ENCODE data around the gene GLT6D1.

GLT6D1 gene

DNA sequence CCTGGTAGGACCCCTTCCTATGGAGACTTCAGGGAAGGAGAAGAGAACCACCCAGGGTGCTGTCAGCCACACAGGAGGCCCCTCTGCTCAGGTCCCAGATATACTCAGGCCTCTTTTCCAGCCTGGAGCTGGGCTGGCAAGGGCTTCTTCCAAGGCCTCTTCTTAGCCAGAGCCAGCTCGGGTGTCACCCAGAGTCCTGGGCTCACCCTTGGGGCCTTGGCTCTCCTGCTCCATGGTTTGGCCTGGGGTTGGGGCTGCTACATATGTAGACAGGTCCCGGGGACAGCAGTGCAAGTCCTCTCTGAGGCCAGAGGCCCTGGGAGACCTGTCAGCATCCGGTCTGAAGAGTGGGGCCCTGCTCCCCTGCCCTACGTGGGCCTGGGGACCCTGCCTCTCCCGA is 55.0 kb downstream of the GLT6D1 start:
- DNase-seq (ENCODE audit: low spot score), result no peak

DNA sequence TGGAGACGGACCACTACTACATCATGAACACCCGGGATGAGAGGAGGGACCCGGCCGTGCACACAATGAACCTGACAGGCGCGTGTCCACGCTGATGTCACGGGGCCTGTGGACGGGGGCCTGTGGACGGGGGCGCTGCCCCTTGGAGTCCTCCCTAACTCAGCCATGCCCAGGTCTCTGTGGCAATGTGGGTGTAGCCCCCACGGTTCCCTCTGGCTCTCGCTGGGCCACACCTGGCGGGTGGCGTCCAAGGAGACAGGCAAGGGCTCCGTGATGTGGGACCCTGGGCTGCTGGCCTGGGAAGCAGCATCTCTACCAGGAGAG is 55.7 kb downstream of the GLT6D1 start:
- no peak for DNase-seq (ENCODE audit: low spot score)

DNA sequence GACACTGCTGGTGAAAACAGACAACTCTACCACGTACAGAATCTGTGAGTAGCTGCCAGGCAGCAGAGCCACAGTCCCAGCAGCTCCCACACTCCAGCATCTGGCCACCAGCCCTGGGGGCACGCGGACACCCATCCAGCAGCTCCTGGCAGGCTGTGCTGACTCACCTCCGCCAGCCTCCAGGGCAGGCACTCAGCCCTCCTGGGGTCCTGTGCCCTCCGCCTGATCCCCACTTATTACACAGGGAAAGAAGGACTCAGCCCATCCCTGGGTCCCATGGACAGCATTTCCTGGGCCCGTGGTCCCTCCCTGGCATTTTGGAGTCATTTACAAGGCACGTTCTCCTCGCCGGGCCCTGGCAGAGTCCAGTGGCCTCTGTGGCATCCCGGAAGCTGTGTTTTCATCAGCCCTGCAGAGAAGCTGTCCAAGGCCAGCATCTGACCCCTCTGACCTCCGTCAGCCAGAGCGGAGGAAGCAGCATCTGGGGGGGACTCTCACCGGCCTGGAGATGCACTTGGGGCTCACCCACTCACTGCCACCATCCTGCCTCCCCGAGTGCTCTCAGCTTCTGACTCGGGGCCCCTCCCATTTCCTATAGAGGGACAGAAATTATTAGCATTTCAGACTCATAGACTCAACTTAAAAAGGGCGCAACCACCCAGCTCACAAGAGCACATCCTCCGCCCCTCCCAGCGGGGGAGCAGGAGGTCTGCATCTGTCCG is 56.2 kb downstream of the GLT6D1 start:
- no peak for DNase-seq (ENCODE audit: low spot score)

DNA sequence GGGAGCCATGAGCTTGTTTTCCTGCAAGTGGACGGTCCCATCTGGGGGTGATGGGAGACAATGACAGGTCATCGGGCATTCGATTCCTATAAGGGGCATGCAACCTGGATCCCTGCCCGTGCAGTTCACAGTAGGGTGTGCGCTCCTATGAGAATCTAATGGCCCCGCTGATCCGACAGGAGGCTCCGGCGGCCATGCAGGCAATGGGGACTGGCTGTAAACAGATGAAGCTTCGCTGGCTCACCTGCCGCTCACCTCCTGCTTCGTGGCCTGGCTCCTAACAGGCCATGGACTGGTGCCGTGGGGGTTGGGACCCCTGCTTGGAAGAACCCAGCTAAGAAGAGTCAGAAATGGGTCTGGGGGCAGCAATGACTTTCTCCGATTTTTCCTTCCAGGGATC is 56.8 kb downstream of the GLT6D1 start:
- no peak for DNase-seq (ENCODE audit: low spot score)

DNA sequence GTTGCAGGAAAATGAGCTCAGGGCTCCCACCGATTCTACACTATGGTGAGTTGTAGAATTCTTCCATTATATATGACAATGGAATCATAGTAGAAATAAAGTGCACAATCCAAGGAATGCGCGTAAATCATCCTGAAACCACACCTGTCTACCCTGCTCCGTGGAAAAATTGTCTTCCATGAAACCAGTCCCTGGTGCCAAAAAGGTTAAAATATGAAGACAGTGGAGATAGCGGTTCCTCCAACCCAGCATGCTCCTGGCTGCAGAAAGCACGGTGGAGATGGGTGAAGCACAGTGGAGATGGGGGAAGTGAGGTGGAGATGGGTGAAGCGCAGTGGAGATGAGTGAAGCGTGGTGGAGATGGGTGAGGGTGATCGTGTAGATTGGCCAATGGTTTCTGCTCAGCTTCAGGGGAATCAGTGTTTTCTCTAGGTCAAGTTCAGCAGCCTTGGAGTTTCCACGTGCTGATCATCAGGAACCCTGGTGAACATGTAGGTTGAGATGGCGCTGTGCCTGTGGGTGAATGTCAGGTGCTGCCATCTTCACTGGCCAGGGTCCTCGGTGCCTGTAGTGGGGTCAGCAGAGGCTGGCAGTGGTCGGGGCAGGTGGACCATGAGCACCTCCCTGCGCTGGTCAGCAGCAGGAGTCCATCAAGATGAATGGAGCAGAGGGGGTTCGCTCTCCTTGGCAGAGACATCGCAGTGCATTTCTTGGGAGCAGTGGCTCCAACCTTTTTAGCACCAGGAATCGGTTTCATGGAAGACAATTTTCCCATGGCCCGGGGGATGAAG is 57.5 kb downstream of the GLT6D1 start:
- DNase-seq (ENCODE audit: low spot score), result no peak

DNA sequence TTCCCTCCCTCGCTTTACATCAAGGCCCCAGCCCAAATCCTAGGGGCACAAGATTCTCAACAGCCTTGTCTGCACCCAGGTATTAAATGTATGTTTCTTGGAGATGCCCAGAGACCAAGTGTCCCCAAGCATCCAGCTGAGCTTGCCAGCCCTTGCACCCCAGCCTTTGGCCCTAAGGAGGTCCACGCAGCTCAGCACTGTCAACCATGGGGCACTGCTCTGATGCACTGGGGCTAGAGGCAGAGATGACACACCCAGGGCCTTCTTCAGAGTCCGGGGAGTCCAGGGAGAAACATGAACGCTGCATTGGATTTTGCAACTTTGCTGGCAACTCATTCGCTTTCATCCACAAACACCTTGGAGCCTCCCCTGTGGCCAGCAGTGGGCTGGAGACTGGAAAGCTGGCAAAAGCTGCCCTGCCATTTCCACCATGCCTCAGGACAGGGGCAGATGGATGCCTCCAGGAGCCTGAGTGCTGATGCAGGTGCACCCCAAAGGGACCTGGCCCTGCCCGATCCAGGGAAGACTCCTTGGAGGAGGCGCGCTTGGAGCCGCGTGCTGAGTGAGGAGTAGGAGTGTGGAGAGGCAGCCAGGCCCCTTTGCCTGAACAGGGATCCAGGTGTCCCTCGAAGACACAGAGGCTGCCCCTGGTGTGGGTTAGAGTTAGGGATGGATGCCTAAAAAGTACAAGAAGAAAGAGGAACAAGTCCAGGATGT is 58.5 kb downstream of the GLT6D1 start:
- DNase-seq (ENCODE audit: low spot score), result no peak

DNA sequence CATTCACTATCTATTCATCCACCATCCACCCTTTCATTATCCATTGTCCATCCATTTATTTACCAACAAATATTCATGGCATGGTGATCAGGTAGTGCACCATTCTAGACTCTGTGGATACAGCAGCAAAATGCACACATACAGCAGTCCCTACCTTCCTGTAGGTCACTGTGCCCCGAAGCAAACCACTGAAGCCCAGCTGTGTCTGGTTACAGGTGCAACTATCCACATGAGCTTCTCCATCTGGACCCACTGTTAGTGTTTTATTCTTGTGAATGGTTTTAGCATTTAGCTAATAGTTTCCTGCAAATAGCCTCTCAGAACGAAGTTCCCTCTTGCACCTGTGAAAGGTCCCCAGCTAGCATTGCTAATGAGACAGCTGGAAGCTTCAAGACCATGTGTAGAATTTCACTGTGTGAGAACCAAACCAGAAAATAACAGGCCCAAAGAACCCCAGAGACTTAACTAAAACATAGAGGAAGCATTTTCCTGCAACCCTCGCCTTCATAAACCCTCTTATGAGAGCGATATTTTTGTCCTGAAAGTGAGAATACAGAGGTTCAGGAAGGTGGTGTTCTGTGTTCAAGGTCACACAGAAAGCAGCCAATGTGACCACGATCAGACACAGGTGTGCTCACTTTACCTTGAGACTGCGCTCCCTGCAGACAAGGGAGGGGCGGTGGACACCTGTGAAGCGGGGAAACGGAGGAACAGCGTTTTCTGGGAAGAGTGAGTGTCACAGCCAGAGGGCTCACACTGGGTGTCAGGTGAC is 59.3 kb downstream of the GLT6D1 start:
- DNase-seq (ENCODE audit: low spot score), result no peak

DNA sequence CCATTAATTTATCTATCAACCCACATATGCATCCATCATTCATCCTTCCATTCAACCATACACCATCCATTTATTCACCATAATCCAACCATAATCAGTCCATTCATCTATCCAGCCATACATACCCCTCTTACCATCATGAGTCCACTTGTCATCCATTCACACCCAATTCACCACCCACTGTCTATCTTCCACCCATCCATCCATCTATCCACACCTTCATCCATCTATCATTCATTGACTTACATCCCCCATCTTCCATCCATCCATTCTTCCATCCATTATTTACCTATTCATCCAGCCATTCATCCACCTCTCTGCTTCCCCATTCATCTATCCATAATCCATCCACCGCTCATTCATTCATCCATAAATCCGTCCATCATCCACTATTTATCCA is 60.0 kb downstream of the GLT6D1 start:
- DNase-seq (ENCODE audit: low spot score), result no peak

DNA sequence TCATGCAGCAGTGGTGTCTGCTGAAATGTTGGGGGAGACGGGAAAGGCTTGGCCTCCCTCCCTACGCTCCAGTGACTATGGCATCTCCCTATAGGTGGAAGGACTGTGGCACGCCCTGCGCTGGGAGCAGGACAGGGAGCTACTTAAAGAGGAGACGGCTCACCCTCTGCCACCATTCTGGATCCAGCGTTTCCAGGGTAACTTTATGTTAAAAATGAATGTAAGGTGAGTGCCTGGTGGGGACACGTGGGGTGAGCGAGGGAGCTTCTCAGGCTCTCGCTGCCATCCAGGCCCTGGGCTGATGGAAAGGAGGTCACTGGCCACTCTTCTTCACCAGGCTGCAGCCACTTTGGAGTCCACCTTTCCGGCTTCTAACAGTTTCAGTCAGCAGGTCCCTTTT is 62.1 kb downstream of the GLT6D1 start:
- no peak for DNase-seq (ENCODE audit: low spot score)

DNA sequence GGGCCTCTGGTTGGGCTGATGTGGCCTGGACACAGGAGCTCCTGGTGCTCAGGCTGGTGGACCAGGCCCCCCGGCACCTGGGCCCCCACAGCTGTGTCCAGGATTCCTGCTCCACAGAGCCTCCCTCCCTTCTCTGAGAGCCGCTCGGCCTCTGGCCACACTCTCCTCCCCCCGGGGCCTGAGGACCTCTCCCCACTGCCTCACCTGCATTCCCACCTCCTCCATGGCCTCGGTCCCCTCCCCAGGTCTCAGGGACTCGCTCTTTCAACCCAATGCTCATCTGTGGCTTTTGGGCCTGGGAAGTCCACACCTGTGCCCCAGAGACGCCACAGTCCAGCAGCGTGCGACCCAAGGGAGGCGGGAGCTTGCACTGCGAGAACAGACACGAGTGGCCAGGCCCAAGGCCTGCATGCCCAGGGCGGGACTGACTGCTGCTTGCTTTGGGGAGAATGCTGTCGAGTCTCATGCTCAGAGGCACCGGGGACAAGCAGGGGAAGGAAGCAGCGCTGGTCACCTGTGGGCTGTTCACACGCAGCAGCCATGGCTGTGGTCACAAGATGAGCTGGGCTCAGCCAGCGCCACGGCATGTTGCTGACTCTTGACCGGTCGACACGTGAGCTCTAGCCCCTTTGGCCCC is 63.2 kb downstream of the GLT6D1 start:
- DNase-seq (ENCODE audit: low spot score), result no peak

DNA sequence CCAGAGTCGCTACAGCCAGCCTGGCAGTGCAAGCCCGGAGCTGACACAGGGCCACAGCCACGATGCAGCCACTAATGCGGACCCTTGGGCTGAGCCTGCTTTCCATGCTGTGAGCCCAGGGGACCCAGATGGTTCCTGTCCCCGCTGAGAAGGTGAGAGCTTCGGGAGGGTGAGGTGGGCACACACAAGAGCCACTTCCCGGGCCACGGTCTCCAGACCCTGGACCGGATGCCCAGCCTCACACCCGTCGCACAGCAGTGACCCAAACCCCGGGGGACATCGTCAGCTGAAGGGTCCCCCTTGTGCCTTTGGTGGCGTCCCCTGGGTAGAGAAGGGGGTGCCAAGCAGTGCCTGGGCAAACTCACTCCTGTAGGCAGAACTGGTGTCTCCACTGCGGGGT is 64.4 kb downstream of the GLT6D1 start:
- no peak for DNase-seq (ENCODE audit: low spot score)

DNA sequence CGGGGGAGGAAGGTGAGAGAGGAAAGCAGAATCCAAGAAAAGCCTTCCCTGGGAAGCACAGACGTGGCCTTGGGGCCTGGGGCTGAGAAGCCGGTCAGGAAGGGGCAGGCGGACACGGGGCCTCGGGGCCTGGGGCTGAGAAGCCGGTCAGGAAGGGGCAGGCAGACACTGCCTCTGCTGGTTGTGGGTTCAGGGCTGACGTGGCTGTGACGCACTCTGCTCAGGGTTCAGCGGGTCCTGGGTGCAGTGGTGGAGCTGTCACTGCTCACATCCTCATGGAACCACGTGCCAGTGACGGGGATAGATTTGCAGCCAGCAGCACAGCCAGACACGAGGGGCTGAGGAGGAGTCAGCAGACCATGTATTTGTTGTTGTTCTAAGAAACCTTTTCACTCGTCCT is 65.0 kb downstream of the GLT6D1 start:
- DNase-seq (ENCODE audit: low spot score), result no peak
